HG03342 (cell line): Measurements from ENCODE around the gene SORBS1.
"Not testable (repeated sequence)": the region's sequence is repeated elsewhere in the genome, so short reads cannot be mapped to it uniquely, and the experiment has no call there.

Source experiments
- ATAC-seq: cut with Tn5 transposase; IDR thresholded peaks from one replicate; pipeline ENCODE4 v1.9.1; 2021; ENCODE audit warnings: mild to moderate bottlenecking, moderate library complexity; ENCODE audit not compliant: unreplicated experiment

Gene SORBS1

GRCh38 chr10:95356190-95356955 is 204.8 kb downstream of the SORBS1 start:
- ATAC-seq, result no peak

GRCh38 chr10:95355301-95355700 is 205.9 kb downstream of the SORBS1 start:
- ATAC-seq, result no peak

- ATAC-seq, result no peak
Observed at GRCh38 chr10:95354110-95354509, 207.1 kb downstream of the SORBS1 start.

GRCh38 chr10:95353123-95353522 is 208.0 kb downstream of the SORBS1 start:
- ATAC-seq, result no peak

- ATAC-seq, result no peak
Observed at GRCh38 chr10:95352684-95353083, 208.5 kb downstream of the SORBS1 start.

- no peak for ATAC-seq
Observed at GRCh38 chr10:95350830-95351228, 210.3 kb downstream of the SORBS1 start.

GRCh38 chr10:95350219-95350829 is 210.8 kb downstream of the SORBS1 start:
- ATAC-seq, result no peak

GRCh38 chr10:95347402-95347766 is 213.8 kb downstream of the SORBS1 start:
- ATAC-seq, result not testable (repeated sequence)

GRCh38 chr10:95346715-95347401 is 214.3 kb downstream of the SORBS1 start:
- ATAC-seq, result no peak

GRCh38 chr10:95343573-95343972 is 217.6 kb downstream of the SORBS1 start:
- no peak for ATAC-seq

GRCh38 chr10:95341716-95342130 is 219.4 kb downstream of the SORBS1 start:
- no peak for ATAC-seq

GRCh38 chr10:95339863-95340262 is 221.3 kb downstream of the SORBS1 start:
- ATAC-seq, result no peak

GRCh38 chr10:95337423-95338160 is 223.6 kb downstream of the SORBS1 start:
- no peak for ATAC-seq

GRCh38 chr10:95336702-95337101 is 224.5 kb downstream of the SORBS1 start:
- no peak for ATAC-seq

- ATAC-seq, result no peak
Observed at GRCh38 chr10:95335933-95336699, 225.1 kb downstream of the SORBS1 start.

- no peak for ATAC-seq
Observed at GRCh38 chr10:95334805-95335144, 226.4 kb downstream of the SORBS1 start.

GRCh38 chr10:95333997-95334804 is 227.0 kb downstream of the SORBS1 start:
- no peak for ATAC-seq

- ATAC-seq, result no peak
Observed at GRCh38 chr10:95332666-95333249, 228.4 kb downstream of the SORBS1 start.

GRCh38 chr10:95331596-95332130 is 229.5 kb downstream of the SORBS1 start:
- no peak for ATAC-seq
